ENCODE data around the gene LTBP1. TPM values are rescaled to one million over a fixed set of nuclear protein-coding genes. Genes with fewer than 3 reads are reported as not detected.

Gene LTBP1
- total RNA-seq, 1 experiment from 2014 or later: 19.6 TPM

GRCh38 chr2:33022989-33023727 lies 76.4 kb downstream of the LTBP1 start:
- Histone ChIP-seq H3K4me3 (ENCODE audit: insufficient read depth, low read depth, low read length) (no peak overlapping the region), H3K27me3 (ENCODE audit: control insufficient read depth, insufficient read depth, low read length) (no peaks in the 10 kb centered on the region), H3K36me3 (replicated peaks; ENCODE audit: control insufficient read depth, insufficient read depth, low read length) (no peaks in the 10 kb centered on the region)
- no peak for DNase-seq

GRCh38 chr2:33023728-33024500 lies 77.2 kb downstream of the LTBP1 start:
- no peak for DNase-seq
- Histone ChIP-seq H3K36me3 (replicated peaks; ENCODE audit: control insufficient read depth, insufficient read depth, low read length) (no peaks in the 10 kb centered on the region), H3K27me3 (ENCODE audit: control insufficient read depth, insufficient read depth, low read length) (no peaks in the 10 kb centered on the region), H3K4me3 (ENCODE audit: insufficient read depth, low read depth, low read length) (no peak overlapping the region)

GRCh38 chr2:33024758-33025157 lies 78.0 kb downstream of the LTBP1 start:
- DNase-seq: no peak
- H3K27me3 ChIP-seq (ENCODE audit: control insufficient read depth, insufficient read depth, low read length): no peaks in the 10 kb centered on the region
- no peak overlapping the region for H3K4me3 ChIP-seq (ENCODE audit: insufficient read depth, low read depth, low read length)
- H3K36me3 ChIP-seq (replicated peaks; ENCODE audit: control insufficient read depth, insufficient read depth, low read length): no peaks in the 10 kb centered on the region

- H3K27me3 ChIP-seq (ENCODE audit: control insufficient read depth, insufficient read depth, low read length): no peaks in the 10 kb centered on the region
- H3K4me3 ChIP-seq (ENCODE audit: insufficient read depth, low read depth, low read length): no peak overlapping the region
- DNase-seq: no peak
- H3K36me3 ChIP-seq (replicated peaks; ENCODE audit: control insufficient read depth, insufficient read depth, low read length): no peaks in the 10 kb centered on the region
Measured at GRCh38 chr2:33029459-33029858, 82.7 kb downstream of the LTBP1 start.

GRCh38 chr2:33029926-33030325 lies 83.2 kb downstream of the LTBP1 start:
- no peaks in the 10 kb centered on the region for H3K36me3 ChIP-seq (replicated peaks; ENCODE audit: control insufficient read depth, insufficient read depth, low read length)
- no peak for DNase-seq
- H3K4me3 ChIP-seq (ENCODE audit: insufficient read depth, low read depth, low read length): no peak overlapping the region
- H3K27me3 ChIP-seq (ENCODE audit: control insufficient read depth, insufficient read depth, low read length): no peaks in the 10 kb centered on the region

GRCh38 chr2:33030326-33030725 lies 83.6 kb downstream of the LTBP1 start:
- no peaks in the 10 kb centered on the region for H3K27me3 ChIP-seq (ENCODE audit: control insufficient read depth, insufficient read depth, low read length)
- no peak overlapping the region for H3K4me3 ChIP-seq (ENCODE audit: insufficient read depth, low read depth, low read length)
- DNase-seq: no peak
- no peaks in the 10 kb centered on the region for H3K36me3 ChIP-seq (replicated peaks; ENCODE audit: control insufficient read depth, insufficient read depth, low read length)

GRCh38 chr2:33032245-33032644 lies 85.5 kb downstream of the LTBP1 start:
- Histone ChIP-seq H3K27me3 (ENCODE audit: control insufficient read depth, insufficient read depth, low read length) (no peaks in the 10 kb centered on the region), H3K4me3 (ENCODE audit: insufficient read depth, low read depth, low read length) (no peak overlapping the region), H3K36me3 (replicated peaks; ENCODE audit: control insufficient read depth, insufficient read depth, low read length) (no peaks in the 10 kb centered on the region)
- no peak for DNase-seq

GRCh38 chr2:33033606-33034081 lies 86.9 kb downstream of the LTBP1 start:
- Histone ChIP-seq H3K27me3 (ENCODE audit: control insufficient read depth, insufficient read depth, low read length) (no peaks in the 10 kb centered on the region), H3K36me3 (replicated peaks; ENCODE audit: control insufficient read depth, insufficient read depth, low read length) (no peaks in the 10 kb centered on the region), H3K4me3 (ENCODE audit: insufficient read depth, low read depth, low read length) (no peak overlapping the region)
- DNase-seq: peak; percentile 44

DNA sequence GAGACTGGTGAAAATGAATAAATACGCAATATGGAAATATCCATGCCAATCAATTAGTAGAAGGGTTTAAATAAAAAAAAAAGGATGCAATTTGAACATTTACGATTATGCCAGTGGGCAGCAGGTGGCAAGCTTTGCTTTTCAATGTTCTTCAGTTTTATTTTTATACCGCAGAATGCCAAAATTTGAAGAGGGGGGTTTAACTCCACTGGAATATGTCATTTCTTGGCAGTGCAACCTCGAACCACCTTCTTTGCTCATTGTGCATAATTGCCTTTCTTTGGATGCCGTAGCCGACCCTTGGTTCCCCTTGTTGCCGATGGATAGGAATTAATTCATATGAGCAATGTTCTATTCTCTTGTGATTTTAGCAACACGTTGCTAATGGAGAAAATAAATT lies 88.0 kb downstream of the LTBP1 start:
- H3K4me3 ChIP-seq (ENCODE audit: insufficient read depth, low read depth, low read length): no peak overlapping the region
- H3K27me3 ChIP-seq (ENCODE audit: control insufficient read depth, insufficient read depth, low read length): no peaks in the 10 kb centered on the region
- DNase-seq: no peak
- H3K36me3 ChIP-seq (replicated peaks; ENCODE audit: control insufficient read depth, insufficient read depth, low read length): no peaks in the 10 kb centered on the region

DNA sequence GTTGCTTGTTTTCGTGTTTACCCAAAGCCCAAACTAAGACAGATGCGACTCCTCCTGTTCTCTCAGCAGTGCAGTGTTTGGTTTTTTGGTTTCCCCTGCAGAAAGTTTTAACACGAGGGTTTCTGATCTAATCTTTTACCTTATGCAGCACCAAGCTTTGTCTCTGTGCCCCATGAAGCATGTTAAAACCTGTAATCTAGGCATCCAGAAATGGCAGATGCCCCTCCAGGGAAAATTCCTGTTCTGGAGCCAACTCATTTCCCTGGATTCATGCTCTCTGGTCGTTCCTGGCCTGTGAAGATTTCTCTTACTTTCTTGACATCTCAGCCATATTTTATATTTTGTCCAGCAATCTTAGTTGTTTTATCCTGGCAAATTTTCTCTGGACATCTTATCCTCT lies 91.5 kb downstream of the LTBP1 start:
- Histone ChIP-seq H3K36me3 (replicated peaks; ENCODE audit: control insufficient read depth, insufficient read depth, low read length) (no peaks in the 10 kb centered on the region), H3K27me3 (ENCODE audit: control insufficient read depth, insufficient read depth, low read length) (no peaks in the 10 kb centered on the region), H3K4me3 (ENCODE audit: insufficient read depth, low read depth, low read length) (no peak overlapping the region)
- DNase-seq: no peak

DNA sequence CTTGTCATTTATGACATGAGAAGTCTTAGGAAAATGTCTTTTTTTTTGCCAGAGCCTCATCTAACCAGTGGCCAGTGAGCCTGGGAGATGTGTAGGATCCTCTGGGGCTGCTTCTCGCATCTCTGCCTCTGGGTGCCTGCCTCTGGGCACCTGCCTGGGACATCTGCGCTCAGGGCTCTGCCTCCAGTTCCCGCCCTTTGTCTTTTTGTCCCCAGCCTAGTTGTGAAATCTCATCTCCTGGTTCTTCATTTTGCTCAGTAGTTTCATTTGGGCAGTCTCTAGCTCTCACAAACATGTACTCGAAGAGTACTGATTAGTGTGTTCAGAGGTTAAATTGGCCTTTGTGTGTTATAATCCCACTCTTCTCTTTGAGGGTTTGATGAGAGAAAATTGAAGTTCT lies 92.0 kb downstream of the LTBP1 start:
- H3K4me3 ChIP-seq (ENCODE audit: insufficient read depth, low read depth, low read length): no peak overlapping the region
- H3K36me3 ChIP-seq (replicated peaks; ENCODE audit: control insufficient read depth, insufficient read depth, low read length): no peaks in the 10 kb centered on the region
- no peak for DNase-seq
- no peaks in the 10 kb centered on the region for H3K27me3 ChIP-seq (ENCODE audit: control insufficient read depth, insufficient read depth, low read length)

- H3K27me3 ChIP-seq (ENCODE audit: control insufficient read depth, insufficient read depth, low read length): no peaks in the 10 kb centered on the region
- no peak for DNase-seq
- H3K36me3 ChIP-seq (replicated peaks; ENCODE audit: control insufficient read depth, insufficient read depth, low read length): no peaks in the 10 kb centered on the region
- no peak overlapping the region for H3K4me3 ChIP-seq (ENCODE audit: insufficient read depth, low read depth, low read length)
Measured at GRCh38 chr2:33040541-33040940, 93.8 kb downstream of the LTBP1 start.

- no peak for DNase-seq
- H3K27me3 ChIP-seq (ENCODE audit: control insufficient read depth, insufficient read depth, low read length): no peaks in the 10 kb centered on the region
- no peak overlapping the region for H3K4me3 ChIP-seq (ENCODE audit: insufficient read depth, low read depth, low read length)
- no peaks in the 10 kb centered on the region for H3K36me3 ChIP-seq (replicated peaks; ENCODE audit: control insufficient read depth, insufficient read depth, low read length)
Measured at GRCh38 chr2:33042265-33042664, 95.5 kb downstream of the LTBP1 start.

- DNase-seq: no peak
- H3K27me3 ChIP-seq (ENCODE audit: control insufficient read depth, insufficient read depth, low read length): no peaks in the 10 kb centered on the region
- no peak overlapping the region for H3K4me3 ChIP-seq (ENCODE audit: insufficient read depth, low read depth, low read length)
- H3K36me3 ChIP-seq (replicated peaks; ENCODE audit: control insufficient read depth, insufficient read depth, low read length): no peaks in the 10 kb centered on the region
Measured at GRCh38 chr2:33042819-33043218, 96.1 kb downstream of the LTBP1 start.

GRCh38 chr2:33047939-33048338 lies 101.2 kb downstream of the LTBP1 start:
- no peak for DNase-seq
- Histone ChIP-seq H3K4me3 (ENCODE audit: insufficient read depth, low read depth, low read length) (no peak overlapping the region), H3K36me3 (replicated peaks; ENCODE audit: control insufficient read depth, insufficient read depth, low read length) (no peaks in the 10 kb centered on the region), H3K27me3 (ENCODE audit: control insufficient read depth, insufficient read depth, low read length) (no peaks in the 10 kb centered on the region)
